Stimulated activated CD4-positive, alpha-beta T cell treated with anti-CD3 and anti-CD28 coated beads, TNF-alpha, amount 100 ng/mL, for 4 hours (primary cell): Measurements from ENCODE around the gene PPP4C.
"Not testable (repeated sequence)": the region's sequence is repeated elsewhere in the genome, so short reads cannot be mapped to it uniquely, and the experiment has no call there.

ENCODE experiments used
- DNase-seq, 3 experiments: peaks; one replicate each; pipeline ENCODE4 v3.0.0-alpha.2; 2020; ENCODE audit warnings: low read depth in 3 of 3

PPP4C gene

GRCh38 chr16:30075503-30076275 lies at the start of gene PPP4C:
PPP4C (plus strand) TSS chr16:30075994; CDS start chr16:30076378, 384 bp downstream.
- DNase-seq: peak; percentile 72 to 75 (median 74)

- DNase-seq: no peak
Measured at GRCh38 chr16:30026449-30026848, 49.3 kb upstream of the PPP4C start.

GRCh38 chr16:30027588-30028437 lies 48.0 kb upstream of the PPP4C start:
- DNase-seq: no peak

GRCh38 chr16:30028438-30029076 lies 47.2 kb upstream of the PPP4C start:
- no peak for DNase-seq

GRCh38 chr16:30030011-30030685 lies 45.6 kb upstream of the PPP4C start:
- no peak for DNase-seq

- DNase-seq: no peak
Measured at GRCh38 chr16:30030841-30031413, 44.9 kb upstream of the PPP4C start, which contains the start of gene TLCD3B. TLCD3B (minus strand) TSS chr16:30031271; CDS start chr16:30030527, 744 bp downstream.

GRCh38 chr16:30031477-30031918 lies 44.3 kb upstream of the PPP4C start:
- DNase-seq: no peak

GRCh38 chr16:30032083-30032819 lies 43.5 kb upstream of the PPP4C start:
- DNase-seq: peak in 2 of 3 experiments; percentile 26 to 38

GRCh38 chr16:30033270-30033669 lies 42.5 kb upstream of the PPP4C start:
- DNase-seq: no peak

- DNase-seq: no peak
Measured at GRCh38 chr16:30040221-30040620, 35.6 kb upstream of the PPP4C start.

- DNase-seq: not testable (repeated sequence)
Measured at GRCh38 chr16:30040690-30041089, 35.1 kb upstream of the PPP4C start.

- DNase-seq: no peak
Measured at GRCh38 chr16:30041841-30042240, 34.0 kb upstream of the PPP4C start.

GRCh38 chr16:30046178-30046577 lies 29.6 kb upstream of the PPP4C start:
- no peak for DNase-seq

GRCh38 chr16:30046588-30046987 lies 29.2 kb upstream of the PPP4C start:
- DNase-seq: no peak

- no peak for DNase-seq
Measured at GRCh38 chr16:30049871-30050270, 25.9 kb upstream of the PPP4C start.

GRCh38 chr16:30051518-30051917 lies 24.3 kb upstream of the PPP4C start:
- DNase-seq: no peak

- DNase-seq: peak; percentile 78 to 83 (median 79)
Measured at GRCh38 chr16:30052671-30053372, 23.0 kb upstream of the PPP4C start.

- DNase-seq: no peak
Measured at GRCh38 chr16:30053376-30054015, 22.3 kb upstream of the PPP4C start.

- no peak for DNase-seq
Measured at GRCh38 chr16:30054451-30054850, 21.3 kb upstream of the PPP4C start.
